Testis (tissue), 3 donors: ENCODE measurements around the gene MED27. TPM values are rescaled to one million over a fixed set of nuclear protein-coding genes. Genes with fewer than 3 reads are reported as not detected.

Source experiments
- DNase-seq: peaks from one replicate; pipeline ENCODE4 v3.0.0-alpha.2; 2019
- H3K27ac ChIP-seq, 2 donors: fragments of 200-600 bp; sonication (generic); one replicate each; pipeline ENCODE4 v1.5.1; 2019
- H3K27me3 ChIP-seq: fragments of 200-600 bp; sonication (generic); one replicate; pipeline ENCODE4 v1.5.1; 2019
- H3K36me3 ChIP-seq: fragments of 200-600 bp; sonication (generic); one replicate; pipeline ENCODE4 v1.5.1; 2017; ENCODE audit warnings: low read depth; ENCODE audit errors: missing control alignments
- H3K4me1 ChIP-seq: fragments of 200-600 bp; sonication (generic); one replicate; pipeline ENCODE4 v1.5.1; 2019
- H3K4me3 ChIP-seq, 2 donors: fragments of 200-600 bp; sonication (generic); one replicate each; pipeline ENCODE4 v1.5.1; 2017 to 2019
- H3K9me3 ChIP-seq: fragments of 200-600 bp; sonication (generic); one replicate; pipeline ENCODE4 v1.5.1; 2017
- POLR2A ChIP-seq: fragments of 450-650 bp; IDR thresholded peaks from one replicate; pipeline ENCODE4 v1.6.1; 2017; ENCODE audit warnings: antibody characterized with exemption, mild to moderate bottlenecking, moderate library complexity
- WGBS, 2 donors: methylation state at CpG; one replicate each; pipeline ENCODE4 v1.1.5; 2018; 5-methylcytosine and 5-hydroxymethylcytosine counted together
- intact Hi-C: fragments of 100-400 bp; cut with DNase I; formaldehyde crosslinking; loops from one replicate; pipeline ENCODE4 v1.15.1; 2023; ENCODE audit warnings: low total_unique reads
- polyA plus RNA-seq: library from polyadenylated mRNA; stranded (reverse); fragments of 350-450 nt; fragmentation: Illumina TruSeq; extraction: RNeasy Lipid Tissue Mini Kit (QIAGEN cat#74804); gene quantifications from one replicate; pipeline ENCODE4 v1.2.3, GENCODE V29; 2014; ENCODE audit warnings: low read depth, low replicate concordance; ENCODE audit not compliant: insufficient read depth
- total RNA-seq, 2 donors: library from RNA; depleted of rRNA; stranded (reverse); fragments of >200 nt; gene quantifications; one replicate each; pipeline ENCODE4 v1.2.3, GENCODE V29; 2016
- TF ChIP-seq, protein P1 (sequence below), 3 experiments: fragments of 450-650 bp in 2 of 3; fragments of 200-600 bp in 1 of 3; sonication (generic) in 1 of 3; IDR thresholded peaks; one replicate each; pipeline ENCODE4 v1.5.1; 2016 to 2019; ENCODE audit warnings: antibody characterized with exemption in 3 of 3, mild to moderate bottlenecking in 2 of 3, moderate library complexity in 1 of 3

The MED27 gene
- total and polyA plus RNA-seq, 3 donors from 2014 or later = 30.7 to 45.0 (median 33.7) TPM

DNA sequence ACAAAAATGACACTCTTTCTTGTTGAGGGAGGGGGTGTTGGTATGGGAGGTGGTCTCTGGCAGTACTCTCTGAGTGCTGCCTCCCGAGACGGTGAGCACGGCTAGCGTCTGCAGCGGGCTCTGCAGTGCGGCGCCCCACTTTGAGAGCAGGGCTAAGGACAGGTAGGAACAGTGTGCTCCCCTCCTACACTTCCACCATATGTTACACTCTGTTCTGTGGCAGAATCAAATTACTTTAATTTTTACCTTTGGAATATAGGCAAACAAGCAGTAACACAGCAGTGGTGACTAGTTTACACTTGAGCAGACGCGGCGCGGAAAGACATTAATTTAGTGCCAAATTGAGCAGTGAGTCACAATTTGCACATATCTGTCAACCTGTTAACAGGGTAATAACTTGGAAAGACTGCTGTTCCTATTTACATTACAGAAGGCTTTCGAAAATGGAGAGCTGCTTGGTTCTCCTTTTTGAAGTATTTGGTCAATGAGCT is 136.3 kb downstream of the MED27 start:
- H3K4me1 ChIP-seq = no peaks in the 10 kb centered on the region
- intact Hi-C loops = no loop called here
- no peaks in the 10 kb centered on the region for H3K9me3 ChIP-seq
- H3K27ac ChIP-seq = no peak overlapping the region
- no peak overlapping the region for H3K4me3 ChIP-seq
- no peaks in the 10 kb centered on the region for H3K27me3 ChIP-seq
- TF ChIP-seq POLR2A = no peak
- TF ChIP-seq, protein P1, sequence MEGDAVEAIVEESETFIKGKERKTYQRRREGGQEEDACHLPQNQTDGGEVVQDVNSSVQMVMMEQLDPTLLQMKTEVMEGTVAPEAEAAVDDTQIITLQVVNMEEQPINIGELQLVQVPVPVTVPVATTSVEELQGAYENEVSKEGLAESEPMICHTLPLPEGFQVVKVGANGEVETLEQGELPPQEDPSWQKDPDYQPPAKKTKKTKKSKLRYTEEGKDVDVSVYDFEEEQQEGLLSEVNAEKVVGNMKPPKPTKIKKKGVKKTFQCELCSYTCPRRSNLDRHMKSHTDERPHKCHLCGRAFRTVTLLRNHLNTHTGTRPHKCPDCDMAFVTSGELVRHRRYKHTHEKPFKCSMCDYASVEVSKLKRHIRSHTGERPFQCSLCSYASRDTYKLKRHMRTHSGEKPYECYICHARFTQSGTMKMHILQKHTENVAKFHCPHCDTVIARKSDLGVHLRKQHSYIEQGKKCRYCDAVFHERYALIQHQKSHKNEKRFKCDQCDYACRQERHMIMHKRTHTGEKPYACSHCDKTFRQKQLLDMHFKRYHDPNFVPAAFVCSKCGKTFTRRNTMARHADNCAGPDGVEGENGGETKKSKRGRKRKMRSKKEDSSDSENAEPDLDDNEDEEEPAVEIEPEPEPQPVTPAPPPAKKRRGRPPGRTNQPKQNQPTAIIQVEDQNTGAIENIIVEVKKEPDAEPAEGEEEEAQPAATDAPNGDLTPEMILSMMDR (IDR thresholded peaks at IDR 0.05) = no peak
- H3K36me3 ChIP-seq = no peaks in the 10 kb centered on the region
- no peak for DNase-seq
- WGBS, 2 donors = 91 to 92% methylated on average over 12 of the region's 12 CpGs

DNA sequence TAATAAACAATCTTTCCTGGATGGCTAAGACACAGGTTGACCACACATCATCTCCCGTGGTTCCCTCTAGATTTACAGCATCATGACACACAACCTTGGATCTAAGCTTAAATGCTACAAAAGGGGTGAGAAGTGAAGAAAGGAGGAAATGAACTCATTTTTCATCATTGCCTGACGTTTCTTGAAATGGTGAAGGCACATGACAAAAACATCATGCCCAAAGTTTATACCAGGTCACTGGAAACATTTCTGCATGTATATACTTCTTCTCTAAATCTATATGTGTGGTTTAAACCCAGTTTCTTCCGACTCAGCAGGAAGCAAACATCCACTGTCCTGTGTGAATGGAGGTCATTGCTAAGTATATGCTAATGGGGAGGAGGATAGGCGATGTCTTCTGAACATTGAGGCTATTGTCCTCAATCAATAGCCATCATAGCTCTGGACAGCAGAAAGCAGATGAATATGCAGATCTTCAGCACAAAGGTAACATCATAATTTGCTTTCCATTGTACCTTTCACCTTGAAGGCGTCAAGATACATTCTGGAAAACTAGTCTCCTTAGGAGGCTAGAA is 137.4 kb downstream of the MED27 start:
- H3K4me3 ChIP-seq = no peak overlapping the region
- H3K27me3 ChIP-seq = no peaks in the 10 kb centered on the region
- no peaks in the 10 kb centered on the region for H3K4me1 ChIP-seq
- H3K9me3 ChIP-seq = no peaks in the 10 kb centered on the region
- 89 to 92% methylated on average over 5 of the region's 5 CpGs for WGBS, 2 donors
- no peak for TF ChIP-seq POLR2A
- TF ChIP-seq, protein P1 (IDR thresholded peaks at IDR 0.05) = no peak
- no peak overlapping the region for H3K27ac ChIP-seq
- DNase-seq = no peak
- intact Hi-C loops = no loop called here
- no peaks in the 10 kb centered on the region for H3K36me3 ChIP-seq

DNA sequence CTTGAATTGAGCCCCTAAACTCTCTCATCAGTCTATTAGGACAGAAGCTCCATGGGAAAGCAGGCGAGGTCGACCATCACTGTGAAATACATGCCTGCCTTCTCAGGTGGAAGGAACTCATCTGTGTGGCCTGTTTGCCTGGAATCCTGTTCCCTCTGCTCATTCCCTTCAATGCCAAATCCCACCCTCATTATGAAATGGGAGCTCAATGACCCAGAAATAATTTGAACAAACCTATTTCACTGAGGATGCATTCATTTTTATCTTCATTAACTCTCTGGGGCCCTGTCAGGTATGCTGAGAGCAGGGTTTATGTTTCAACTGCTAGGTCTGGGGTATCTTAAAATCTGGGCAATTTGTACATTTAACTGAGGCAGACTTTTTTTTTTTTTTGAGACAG is 142.2 kb downstream of the MED27 start:
- 88 to 97% methylated on average over 2 of the region's 2 CpGs for WGBS, 2 donors
- no peak for DNase-seq
- Histone ChIP-seq H3K4me1 (no peaks in the 10 kb centered on the region), H3K27me3 (no peaks in the 10 kb centered on the region), H3K27ac (no peak overlapping the region), H3K4me3 (no peak overlapping the region), H3K36me3 (no peaks in the 10 kb centered on the region), H3K9me3 (no peaks in the 10 kb centered on the region)
- no peak for TF ChIP-seq POLR2A
- TF ChIP-seq, protein P1 (IDR thresholded peaks at IDR 0.05) = no peak
- intact Hi-C loops = no loop called here

DNA sequence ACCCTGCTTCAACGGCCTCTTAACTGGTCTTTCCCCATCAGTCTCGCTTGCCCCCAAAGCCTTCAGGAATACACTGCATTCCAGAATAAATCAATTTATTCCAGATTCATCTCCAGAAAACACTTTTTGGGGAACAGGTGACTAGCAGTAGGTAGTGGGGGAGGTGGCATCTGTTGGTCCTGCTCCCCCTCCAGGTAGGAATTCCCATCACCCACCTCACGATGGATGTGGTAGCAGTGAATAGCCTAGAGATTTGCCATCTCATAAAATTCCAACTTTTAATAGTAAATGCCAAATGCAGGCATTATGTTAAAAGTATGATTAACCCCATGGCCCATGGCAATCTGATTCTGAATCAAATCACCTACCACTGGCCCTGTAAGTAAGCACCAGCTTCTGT is 142.7 kb downstream of the MED27 start:
- Histone ChIP-seq H3K4me3 (no peak overlapping the region), H3K36me3 (no peaks in the 10 kb centered on the region), H3K27ac (no peak overlapping the region), H3K4me1 (no peaks in the 10 kb centered on the region), H3K27me3 (no peaks in the 10 kb centered on the region), H3K9me3 (no peaks in the 10 kb centered on the region)
- intact Hi-C loops = no loop called here
- TF ChIP-seq, protein P1 (IDR thresholded peaks at IDR 0.05) = no peak
- no peak for TF ChIP-seq POLR2A
- WGBS, 2 donors = 87 to 98% methylated on average over 3 of the region's 3 CpGs
- no peak for DNase-seq

DNA sequence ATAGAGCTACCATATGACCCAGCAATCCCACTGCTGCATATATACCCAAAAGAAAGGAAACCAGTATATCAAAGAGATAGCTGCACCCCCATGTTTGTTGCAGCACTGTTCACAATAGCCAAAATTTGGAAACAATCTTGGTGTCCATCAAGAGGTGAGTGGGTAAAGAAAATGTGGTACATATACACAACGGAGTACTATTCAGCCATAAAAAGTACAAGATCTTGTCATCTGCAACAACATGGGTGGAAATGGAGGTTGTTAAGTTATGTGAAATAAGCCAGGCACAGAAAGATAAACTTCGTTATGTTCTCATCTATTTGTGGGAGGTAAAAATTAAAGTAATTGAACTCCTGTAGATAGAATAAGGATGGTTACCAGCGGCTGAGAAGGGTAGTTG is 145.0 kb downstream of the MED27 start:
- Histone ChIP-seq H3K9me3 (no peaks in the 10 kb centered on the region), H3K4me3 (no peak overlapping the region), H3K27ac (no peak overlapping the region), H3K27me3 (no peaks in the 10 kb centered on the region), H3K4me1 (no peaks in the 10 kb centered on the region), H3K36me3 (no peaks in the 10 kb centered on the region)
- intact Hi-C loops = no loop called here
- DNase-seq = no peak
- TF ChIP-seq, protein P1 (IDR thresholded peaks at IDR 0.05) = no peak
- no peak for TF ChIP-seq POLR2A
- WGBS, 2 donors = 93 to 94% methylated on average over 3 of the region's 3 CpGs
